M059J (cell line): Measurements from ENCODE around the gene PYGM. TPM values are rescaled to one million over a fixed set of nuclear protein-coding genes. Genes with fewer than 3 reads are reported as not detected.
A peak's percentile ranks its signal among the peaks of the same experiment; 100 is the strongest.
"Not testable (repeated sequence)": the region's sequence is repeated elsewhere in the genome, so short reads cannot be mapped to it uniquely, and the experiment has no call there.

ENCODE experiments used
- DNase-seq: peaks from one replicate; pipeline ENCODE4 v3.0.0-alpha.2; 2012; ENCODE audit warnings: low read depth
- total RNA-seq: library from RNA; depleted of rRNA; stranded (reverse); fragments of >200 nt; shearing (Covaris generic); gene quantifications from 2 replicates; pipeline ENCODE4 v1.2.3, GENCODE V29; 2014

The PYGM gene
- total RNA-seq, 1 experiment from 2014 or later: 0.10 TPM

DNA sequence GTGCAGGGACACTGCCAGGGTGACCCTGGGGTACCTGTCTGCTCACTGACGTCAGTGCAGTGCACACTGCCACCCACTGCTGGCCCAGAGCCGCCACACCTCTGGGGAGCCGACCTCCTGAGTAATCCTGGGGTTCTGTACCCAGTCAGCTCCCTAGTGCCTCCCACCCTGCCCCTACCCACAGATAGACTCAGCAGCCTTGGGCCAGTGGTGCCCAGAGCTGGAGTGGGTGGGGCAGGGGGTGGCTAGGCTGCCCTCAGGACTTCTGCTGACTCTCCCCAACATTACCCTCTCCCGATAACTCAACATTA lies 42.6 kb downstream of the PYGM start:
- no peak for DNase-seq

DNA sequence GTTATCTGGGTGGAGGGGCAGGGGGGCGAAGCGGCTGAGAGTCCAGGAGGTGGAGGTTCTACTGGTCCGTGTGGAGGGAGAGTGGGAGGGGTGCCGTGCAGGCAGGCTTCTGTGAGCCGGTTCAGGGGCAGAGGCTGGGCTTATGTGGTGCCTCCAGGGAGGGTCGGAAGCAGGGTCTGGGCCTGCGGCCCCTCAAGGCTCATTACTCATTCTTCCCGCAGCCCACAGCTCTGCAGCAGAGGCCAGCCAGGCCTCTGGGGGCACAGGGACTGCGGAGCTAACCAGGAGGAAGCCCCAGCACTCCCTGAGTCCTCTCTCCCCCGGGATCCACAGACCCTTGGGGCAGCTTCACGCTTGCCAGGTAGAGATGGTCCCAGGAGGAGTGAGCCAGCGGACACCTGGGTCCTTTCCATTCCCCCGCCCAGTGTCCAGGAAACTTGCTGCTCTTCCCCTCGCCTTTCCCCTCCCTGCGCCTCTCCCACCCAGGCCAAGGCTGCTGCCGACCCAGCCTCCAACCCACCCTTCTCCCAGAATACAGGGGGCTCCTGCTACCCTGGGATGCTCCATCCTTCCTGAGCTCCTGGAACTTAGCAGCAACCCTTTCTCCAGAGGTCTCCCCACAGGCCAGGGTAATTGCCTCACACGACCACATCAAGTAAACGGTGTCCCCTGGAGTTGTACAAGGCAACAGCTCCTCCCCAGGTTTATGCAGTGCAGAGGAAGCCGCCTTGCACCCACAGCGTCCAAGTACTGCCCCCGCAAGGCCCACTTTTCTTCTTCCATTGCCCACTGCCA lies 43.1 kb downstream of the PYGM start:
- DNase-seq: no peak

DNA sequence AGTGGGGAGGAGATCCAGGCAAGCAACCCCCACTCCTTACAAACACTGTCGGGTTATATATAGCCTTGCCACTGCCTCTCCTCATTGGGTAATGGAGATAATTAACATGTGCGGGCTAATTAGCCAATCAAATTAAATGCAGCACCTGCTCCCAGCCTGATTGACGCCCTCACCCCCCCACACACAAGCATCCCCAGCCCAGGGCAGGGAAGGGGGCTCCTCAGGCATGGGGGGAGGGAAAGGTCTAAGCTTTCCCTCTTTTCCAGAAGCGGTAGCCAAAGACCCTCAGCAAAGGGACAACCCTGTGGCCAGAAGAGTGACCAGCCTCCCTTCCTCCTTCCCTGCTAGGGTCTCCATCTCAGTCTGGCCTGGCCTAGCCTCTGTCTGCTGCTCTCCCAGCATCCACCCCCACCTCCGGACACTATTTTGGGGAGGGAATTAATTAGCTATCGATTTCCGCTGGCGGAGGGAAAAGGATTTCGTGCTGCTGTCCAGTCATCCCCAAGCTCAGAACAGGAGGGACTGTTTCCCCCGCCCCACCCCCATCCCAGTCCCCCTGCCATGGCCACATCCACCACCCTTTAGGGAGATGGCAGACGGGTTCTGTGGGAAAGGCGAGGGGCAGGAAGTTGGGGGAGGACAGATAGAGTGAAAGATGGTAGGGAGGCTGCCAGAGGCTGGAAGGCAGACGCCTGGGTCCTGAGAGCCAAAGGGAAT lies 43.9 kb downstream of the PYGM start:
- DNase-seq: no peak

DNA sequence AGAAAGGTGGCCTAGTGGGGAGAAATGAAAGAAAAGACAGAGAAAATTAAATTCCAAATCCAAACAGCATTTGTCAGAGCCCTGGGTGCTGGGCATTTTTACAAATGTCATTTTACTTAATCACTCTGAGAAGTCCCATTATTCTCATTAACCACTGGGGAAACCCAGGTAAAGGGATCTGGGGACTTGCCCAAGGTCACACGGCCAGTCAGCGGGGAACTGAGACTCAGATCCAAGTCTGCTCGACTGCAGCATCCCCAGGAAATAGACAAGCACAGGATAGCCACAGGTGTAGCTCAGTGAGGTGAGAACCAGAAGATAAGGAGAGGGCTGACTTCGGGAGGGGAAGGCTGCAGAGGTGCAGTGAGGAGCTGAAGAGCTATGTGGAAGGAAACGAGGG lies 44.7 kb downstream of the PYGM start:
- DNase-seq: no peak

DNA sequence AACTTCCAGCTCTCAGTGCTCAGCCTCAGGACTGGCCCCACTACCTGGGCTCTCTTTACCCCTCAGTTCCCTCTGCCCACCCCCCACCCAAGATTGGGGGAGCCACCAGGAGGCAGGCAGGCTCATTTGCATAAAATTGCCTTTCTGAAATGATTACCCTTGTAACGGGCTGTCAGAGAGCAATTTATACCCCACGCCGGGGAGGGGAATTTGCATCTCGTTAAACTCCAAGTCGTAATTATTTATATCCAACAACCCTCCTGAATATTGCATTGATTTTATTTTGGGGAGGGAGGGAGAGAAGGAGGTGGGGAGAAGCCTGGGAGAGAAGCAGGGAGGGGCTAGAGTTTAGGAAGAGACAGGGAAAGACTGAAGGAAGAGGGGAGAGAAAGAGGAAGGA lies 45.1 kb downstream of the PYGM start:
- no peak for DNase-seq

DNA sequence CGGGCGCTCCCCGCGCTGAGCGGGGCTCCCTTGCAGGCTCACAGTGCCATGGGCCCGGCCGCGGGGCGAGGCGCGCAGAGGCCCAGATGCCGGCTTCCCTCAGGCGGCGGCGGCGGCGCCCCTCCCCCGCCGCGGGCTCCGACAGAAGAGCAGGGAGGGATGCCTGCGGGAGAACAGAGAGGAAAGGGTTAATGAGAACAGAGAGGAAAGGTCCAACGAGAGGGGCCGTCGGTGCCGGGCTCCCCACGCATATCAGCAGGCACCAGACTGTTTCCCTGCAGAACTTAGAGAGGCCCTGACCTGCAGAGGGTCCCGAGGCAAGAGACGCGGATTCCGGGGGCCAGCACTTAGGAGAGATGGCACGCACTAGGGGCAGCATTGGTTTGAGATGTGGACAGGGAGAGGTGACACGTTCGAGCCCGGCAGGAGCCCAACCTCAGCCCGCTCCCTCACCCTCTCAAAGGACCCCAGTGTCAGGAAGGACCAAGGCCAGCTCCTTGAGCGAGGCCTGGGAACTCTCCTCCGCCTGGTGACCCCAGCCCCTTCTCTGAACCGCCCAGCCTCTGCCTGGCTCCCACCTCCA lies 45.9 kb downstream of the PYGM start:
- DNase-seq: no peak

DNA sequence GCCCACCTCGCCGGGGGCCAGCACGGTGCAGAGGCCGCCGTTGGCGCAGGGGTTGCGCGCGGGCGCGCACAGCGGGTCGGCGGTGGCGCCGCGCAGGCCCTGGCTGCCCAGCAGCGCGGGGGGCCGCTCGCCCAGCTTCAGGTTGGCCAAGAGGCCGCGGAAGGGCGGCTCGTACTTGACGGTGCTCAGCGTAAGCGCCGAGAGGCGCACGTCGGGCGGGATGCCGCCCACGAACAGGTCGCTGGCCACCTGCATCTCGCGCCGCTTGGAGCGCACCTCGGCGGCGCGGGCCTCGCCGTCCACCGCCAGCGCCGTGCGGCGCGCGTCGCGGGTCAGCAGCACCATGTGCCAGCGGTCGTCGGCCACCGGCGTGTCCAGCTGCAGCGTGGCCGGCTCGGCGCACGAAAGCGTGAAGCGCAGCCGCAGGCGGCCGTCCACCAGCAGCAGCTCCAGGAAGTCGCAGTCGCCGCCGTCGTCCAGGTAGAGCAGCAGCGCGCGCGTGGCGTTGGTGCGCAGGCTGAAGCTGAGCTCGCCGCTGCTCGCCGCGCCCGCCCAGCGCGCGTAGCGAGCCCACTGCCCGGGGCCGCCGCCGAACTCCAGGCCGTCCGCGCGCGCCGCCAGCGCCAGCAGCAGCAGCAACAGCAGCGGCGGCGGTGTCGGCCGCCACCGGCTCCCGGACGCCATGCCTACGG lies 46.6 kb downstream of the PYGM start:
- no peak for DNase-seq

DNA sequence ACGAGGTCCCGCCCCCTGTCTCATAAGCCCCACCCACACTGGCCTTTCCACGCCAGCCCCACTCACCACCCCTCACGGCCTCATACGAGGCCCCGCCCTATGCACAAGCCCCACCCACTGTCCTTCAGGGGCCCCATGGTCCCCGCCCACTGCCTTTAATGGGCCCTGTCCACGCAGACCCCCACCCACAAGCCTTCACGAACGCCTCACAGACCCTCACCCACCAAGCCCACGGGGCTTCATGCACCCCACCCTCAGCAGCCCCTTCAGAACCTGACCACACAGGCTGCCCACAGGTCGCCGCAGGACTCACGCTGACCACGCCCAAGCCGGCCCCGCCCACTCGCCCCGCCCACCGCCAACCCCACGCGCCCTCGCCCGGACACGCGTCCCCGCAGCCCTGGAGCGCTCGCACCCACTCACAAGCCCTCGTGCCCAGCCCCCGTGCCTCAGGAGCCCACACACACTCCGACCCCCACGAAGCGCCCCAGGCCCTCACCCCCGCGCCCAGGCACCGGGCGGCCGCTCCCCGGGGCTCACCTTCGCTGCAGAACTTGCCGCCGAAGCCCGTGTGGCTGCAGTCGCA lies 47.3 kb downstream of the PYGM start:
- no peak for DNase-seq

DNA sequence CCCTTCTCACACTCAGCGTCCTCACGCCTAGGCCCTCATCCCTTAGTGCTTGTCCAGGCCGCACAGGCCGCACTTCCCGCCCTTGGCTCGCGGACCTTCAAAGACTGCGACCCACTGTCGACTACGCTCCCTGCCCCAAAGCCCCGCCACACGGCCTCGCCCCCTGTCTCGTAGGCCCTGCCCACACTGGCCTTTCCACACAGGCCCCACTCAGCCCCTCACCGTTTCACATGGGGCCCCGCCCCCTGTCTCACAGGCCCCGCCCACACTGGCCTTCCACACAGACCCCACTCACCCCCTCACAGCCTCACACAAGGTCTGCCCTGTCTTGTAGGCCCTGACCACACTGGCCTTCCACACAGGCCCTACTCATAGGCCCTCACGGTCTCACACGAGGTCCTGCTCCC lies 47.8 kb downstream of the PYGM start:
- DNase-seq: no peak

DNA sequence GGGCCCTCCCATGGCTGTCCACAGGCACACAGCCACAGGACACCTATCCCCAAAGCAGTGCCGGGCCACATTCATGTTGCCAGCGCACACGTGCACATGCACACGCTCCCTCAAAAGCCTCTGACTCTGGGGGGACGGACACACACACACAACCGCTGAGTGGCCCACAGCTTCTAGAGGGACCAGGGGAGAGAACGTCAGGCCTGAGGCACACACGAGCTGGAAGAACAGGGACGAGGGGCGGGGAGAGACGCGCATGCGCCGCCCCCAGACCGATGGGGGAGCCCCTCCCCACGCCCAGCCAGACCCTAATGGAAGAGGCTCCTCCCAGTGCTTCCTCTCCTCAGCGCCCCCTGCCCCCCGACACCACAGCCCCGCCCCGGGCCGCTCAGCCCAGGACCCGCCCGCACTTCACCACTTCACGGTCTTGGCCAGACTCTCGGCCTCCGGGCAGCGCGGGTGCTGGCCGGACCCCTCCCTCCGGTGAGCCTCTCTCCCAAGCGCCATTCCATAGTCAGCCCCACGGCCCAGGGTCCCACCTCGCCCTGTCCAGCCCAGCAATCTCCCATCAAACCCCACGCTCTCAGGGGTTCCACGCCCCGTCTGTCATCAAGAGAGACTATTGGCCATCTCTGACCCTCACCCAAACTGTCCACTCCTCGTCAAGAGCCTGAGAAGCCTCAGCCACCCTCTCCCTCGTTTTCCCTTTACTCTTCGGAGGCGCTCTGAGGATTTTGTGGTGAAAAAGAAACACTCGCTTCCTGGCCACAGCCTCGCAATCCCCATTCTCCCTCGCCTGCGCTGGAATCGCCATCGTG lies 48.4 kb downstream of the PYGM start:
- DNase-seq: no peak

DNA sequence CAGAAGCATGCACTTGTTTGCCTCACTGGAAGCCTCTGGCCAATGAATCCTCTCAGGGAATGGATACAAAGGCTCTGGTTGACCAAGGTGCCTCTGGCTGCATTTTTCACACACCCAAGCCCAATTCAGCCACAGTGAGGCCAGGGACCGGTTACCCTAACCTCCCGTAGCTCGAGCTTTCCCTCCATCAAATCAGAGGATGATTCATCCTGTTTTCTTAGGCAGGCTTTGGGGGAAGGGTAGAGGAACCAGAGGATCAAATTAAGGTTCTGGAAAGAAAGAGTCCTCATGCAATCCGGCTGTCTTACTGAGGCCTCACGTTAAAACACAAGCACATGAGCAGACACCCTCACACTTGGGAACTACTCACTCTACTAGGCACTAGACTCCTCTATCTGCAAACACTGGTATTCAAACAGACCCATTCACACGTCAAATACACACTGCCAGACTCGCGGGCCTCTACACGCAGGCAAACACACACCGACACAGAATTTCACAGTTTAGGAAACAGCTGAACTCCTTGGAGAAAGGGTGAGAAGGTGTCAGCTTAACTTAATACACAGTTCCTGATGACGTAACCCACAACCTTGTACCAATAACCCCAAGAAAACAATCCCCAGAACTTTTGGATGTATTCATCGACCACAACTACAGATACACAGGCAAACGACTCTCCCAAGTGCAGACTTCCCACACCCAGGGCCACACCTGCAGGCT lies 49.2 kb downstream of the PYGM start:
- DNase-seq: peak; percentile 39

DNA sequence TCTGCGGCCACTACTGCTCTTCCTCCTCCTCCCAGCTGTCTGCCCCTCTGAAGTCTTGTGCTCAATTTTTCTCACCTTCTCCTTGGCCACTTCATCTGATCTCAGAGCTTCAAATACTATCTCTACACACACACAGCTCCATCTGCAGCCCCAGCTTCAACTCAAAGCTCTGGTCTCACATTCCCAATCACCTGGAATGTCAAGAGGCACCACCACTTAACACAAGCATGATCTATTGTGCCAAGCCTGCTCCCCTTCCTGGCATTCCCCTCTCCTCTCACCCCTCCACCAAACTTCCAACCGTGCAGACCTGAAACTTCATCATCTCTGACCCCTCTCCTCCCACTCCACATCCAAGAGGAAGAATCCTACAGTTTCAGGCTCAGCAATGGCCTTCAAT lies 54.3 kb downstream of the PYGM start:
- DNase-seq: no peak

DNA sequence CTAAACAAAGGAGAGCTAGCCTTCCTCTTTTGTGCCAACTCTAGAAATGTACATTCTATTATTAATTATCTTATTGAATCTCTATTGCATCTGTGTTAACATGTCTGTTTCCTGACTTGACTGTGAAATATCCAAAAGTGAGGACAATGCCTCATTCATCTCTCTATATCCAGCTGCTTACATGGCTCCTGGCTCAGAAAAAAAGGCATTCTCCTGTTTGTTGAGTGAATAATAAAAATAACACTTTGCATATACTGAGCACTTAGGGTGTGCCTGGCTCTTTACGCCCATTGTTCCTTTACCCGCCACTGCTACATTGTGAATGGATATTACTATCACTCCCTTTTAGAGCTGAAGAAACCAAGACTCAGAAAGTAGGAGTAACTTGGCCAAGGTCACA lies 56.7 kb downstream of the PYGM start:
- DNase-seq: no peak

DNA sequence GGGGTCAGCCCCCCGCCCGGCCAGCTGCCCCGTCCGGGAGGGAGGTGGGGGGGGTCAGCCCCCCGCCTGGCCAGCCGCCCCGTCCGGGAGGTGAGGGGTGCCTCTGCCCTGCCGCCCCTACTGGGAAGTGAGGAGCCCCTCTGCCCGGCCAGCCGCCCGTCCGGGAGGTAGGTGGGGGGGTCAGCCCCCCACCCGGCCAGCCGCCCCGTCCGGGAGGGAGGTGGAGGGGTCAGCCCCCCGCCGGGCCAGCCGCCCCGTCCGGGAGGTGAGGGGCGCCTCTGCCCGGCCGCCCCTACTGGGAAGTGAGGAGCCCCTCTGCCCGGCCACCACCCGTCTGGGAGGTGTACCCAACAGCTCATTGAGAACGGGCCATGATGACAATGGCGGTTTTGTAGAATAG lies 57.8 kb downstream of the PYGM start:
- not testable (repeated sequence) for DNase-seq

DNA sequence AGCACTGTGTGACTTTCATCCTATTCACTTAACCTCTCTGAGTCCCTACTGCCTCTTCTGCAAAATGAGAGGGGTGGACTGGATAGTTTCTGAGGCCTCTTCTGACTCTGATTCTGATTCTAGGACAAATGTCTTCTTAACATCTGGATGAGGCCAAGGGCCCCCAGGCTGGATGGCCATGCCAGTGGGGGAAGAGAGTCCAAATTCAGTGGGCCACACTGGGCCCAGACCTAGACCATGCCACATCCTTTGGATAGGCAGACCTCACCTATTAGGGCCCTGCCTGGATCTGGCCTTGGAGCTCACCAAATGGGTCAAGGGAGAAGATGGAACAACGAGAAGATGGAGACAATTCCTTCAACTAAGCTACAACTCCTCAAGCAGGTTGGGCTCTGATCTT lies 61.3 kb downstream of the PYGM start:
- no peak for DNase-seq

DNA sequence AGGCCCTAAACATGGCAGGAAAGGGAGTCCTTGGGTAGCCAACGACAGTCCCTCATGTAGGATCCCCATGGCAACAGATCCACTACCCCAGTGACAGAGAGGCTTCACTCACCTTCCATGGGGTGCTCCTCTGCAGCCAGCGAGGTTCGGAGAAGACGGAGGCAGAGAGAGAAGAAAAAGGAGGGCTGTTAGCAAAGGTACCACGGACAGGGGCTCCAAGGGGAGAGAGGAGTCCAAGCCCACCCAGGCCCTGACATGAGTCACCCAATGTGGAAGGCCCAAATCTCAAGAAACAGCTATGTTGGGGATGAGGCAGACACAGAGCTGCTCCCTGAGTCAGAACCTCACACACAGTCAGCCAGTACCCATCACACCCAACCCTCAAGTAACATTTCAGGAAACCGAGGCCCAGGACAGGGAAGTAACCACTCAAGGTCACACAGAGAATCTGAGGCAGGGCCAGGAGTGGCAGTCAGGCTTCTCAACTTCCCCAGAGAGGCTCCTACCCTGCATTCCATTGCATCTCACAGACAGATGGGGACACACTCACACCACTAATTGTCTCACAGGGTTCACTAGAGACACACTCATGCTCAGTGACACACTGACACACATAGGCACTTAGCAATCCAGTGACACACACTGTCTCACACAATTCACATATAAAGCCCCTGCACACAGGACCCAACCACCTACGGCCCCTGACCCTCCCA lies 62.0 kb downstream of the PYGM start:
- DNase-seq: no peak
